GM19043 (cell line): ENCODE measurements around the gene RPS6KA4.
"Not testable (repeated sequence)": the region's sequence is repeated elsewhere in the genome, so short reads cannot be mapped to it uniquely, and the experiment has no call there.

Experiments used
- ATAC-seq: cut with Tn5 transposase; IDR thresholded peaks from one replicate; pipeline ENCODE4 v1.9.1; 2021; ENCODE audit warnings: low read depth; ENCODE audit not compliant: unreplicated experiment

RPS6KA4 gene

DNA sequence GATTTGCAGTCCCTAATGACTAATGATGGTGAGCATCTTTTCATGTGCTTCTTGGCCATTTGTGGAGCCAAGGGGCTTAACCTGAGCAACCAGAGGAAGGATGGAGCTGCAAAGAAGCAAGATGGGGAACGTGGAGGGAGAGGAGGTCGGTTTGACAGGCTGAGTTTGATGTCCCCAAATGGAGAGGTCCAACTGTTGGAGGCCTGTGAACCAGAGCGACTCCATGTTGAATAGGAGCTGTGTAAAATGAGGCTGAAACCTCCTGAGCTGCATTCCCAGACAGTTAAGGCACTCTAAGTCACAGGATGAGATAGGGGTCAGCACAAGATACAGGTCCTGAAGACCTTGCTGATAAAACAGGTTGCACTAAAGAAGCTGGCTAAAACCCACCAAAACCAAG is 54.5 kb downstream of the RPS6KA4 start:
- ATAC-seq: no peak

DNA sequence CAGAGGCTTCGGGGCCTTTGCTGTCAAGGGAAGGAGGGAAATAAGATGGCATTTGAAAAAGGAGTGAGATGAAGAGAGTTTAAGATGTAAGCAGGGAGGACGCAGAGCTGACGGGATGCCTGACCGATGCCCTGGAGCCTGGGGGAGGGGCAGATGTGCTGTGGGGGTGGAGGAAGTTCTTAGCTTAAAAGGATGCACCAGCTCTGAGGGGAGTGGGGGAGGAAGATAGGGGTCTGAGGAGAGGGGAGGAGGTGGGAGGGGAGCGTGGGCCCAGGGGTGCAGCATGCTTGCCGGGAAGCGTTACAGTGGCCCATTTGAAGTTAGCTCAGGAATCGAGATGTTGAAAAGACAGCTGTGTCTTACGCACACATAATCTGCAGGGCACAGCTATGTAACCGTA is 56.3 kb downstream of the RPS6KA4 start:
- ATAC-seq: no peak

DNA sequence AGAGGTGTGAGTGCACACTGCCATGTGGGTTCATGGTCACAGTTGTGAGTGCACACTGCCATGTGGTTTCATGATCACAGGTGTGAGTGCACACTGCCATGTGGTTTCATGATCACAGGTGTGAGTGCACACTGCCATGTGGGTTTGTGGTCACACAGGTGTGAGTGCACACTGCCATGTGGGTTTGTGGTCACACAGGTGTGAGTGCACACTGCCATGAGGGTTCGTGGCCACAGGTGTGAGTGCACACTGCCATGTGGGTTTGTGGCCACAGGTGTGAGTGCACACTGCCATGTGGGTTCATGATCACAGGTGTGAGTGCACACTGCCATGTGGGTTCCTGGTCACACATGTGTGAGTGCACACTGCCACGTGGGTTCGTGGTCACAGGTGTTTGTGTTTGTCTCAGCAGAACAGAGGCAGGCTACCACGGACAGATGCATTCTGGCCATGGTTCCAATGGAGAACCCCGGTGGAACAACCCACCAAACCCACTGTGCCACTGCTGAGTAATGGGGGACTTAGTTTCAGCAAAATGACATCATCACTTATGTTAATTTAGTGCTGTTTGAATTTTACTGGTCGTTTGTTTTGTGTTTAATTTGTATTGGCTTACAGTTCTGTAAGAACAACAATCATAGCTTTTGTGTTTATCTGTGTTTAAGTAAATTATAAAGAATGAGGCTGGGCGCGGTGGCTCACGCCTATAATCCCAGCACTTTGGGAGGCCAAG is 57.2 kb downstream of the RPS6KA4 start:
- no peak for ATAC-seq

DNA sequence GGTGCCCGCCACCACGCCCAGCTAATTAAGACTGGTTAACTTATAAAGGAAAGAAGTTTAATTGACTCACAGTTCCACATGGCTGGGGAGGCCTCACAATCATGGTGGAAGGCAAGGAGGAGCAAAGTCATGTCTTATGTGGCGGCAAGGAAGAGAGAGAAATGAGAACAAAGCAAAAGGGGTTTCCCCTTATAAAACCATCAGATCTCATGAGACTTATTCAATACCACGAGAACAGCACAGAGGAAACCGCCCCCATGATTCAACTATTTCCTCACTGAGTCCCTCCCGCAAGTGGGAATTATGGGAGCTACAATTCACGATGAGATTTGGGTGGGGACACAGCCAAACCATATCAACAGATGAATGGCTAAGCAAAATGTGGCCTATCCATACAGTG is 59.3 kb downstream of the RPS6KA4 start:
- not testable (repeated sequence) for ATAC-seq

DNA sequence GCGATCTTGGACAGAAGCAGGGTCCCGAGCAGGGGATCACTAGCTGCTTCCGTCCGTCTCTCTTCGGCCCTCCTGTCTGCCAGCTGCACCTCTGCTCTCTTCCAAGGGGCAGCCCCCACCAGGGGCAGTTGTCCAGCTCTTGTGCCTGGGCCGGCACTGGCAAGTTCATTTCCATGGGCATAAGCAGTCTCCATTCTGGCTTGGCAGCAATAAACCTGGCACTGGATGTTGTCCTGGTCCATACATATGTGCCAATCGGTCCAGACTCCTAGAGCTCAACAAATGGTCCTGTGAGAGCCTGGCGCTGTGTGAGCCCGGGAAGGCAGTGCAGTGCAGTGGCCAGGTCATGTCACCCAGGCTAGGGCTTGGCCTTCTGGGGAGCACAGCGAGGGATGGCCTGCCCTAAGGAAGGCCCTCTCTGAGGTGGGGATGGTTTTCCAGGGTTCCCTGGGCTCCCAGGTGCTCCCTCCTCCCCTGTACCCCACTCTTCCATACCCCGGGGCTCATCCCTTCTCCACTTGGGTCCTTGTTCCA is 60.4 kb downstream of the RPS6KA4 start:
- ATAC-seq: no peak

DNA sequence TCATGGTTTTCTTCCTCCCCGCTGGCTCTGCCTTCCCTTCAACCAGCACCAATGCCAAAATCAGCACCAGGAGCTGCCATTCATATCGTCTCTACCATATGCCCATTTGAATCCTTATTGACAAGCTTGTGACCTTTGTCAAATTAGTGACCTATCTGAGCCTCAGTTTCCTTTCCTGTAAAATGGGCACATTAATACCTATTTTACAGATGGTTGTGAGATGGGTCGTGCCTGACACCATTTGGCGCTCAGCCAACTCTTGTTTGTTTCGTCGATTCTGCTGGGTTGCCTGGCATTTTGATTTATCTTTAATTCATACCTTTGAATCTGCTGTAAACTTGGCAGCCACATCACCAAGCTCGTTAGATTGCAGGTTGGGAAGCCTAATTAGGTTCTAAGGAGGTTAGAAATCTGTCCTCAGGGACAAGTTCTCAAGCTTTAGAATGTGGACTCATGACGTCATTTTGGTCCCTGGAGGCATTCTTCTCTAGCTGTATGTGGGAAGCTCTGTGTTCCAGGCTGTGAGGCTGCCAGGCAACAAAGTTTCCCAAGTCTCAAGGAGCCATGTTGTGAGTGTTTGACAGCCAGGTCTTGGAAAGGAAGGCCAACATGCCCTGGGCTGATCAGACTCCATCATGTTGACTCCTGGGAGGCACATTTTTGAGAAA is 61.0 kb downstream of the RPS6KA4 start:
- no peak for ATAC-seq
